Activated T-helper 2 cell treated with anti-CD3 and anti-CD28 coated beads, Interferon-gamma antibody, Interleukin-2, Interleukin-4, amounts not matched to agents 10 μg/mL and 5 μg/mL and 100 μg/mL, durations not matched to agents 14 hours and 24 hours and 36 hours (primary cell): ENCODE results near the gene GBP7. TPM values are rescaled to one million over a fixed set of nuclear protein-coding genes. Genes with fewer than 3 reads are reported as not detected.

Source experiments
- DNase-seq: peaks from one replicate; pipeline ENCODE4 v3.0.0; 2021; ENCODE audit warnings: low spot score
- H3K27ac Mint-ChIP-seq: one replicate; pipeline ENCODE4 v1.8.0; 2021; ENCODE audit warnings: mixed read lengths
- H3K27me3 Mint-ChIP-seq: one replicate; pipeline ENCODE4 v1.8.0; 2021; ENCODE audit warnings: low read depth, mixed read lengths
- H3K36me3 Mint-ChIP-seq: one replicate; pipeline ENCODE4 v1.8.0; 2021; ENCODE audit warnings: low read depth, mixed read lengths
- H3K4me1 Mint-ChIP-seq: one replicate; pipeline ENCODE4 v1.8.0; 2021; ENCODE audit warnings: low read depth, mixed read lengths
- H3K4me3 Mint-ChIP-seq: one replicate; pipeline ENCODE4 v1.8.0; 2021; ENCODE audit warnings: low read depth, mild to moderate bottlenecking, moderate library complexity, mixed read lengths
- H3K9me3 Mint-ChIP-seq: one replicate; pipeline ENCODE4 v1.8.0; 2021; ENCODE audit warnings: mixed read lengths
- intact Hi-C: fragments of 100-400 bp; cut with micrococcal nuclease; formaldehyde crosslinking; loops from one replicate; pipeline ENCODE4 v1.15.1; 2023
- total RNA-seq: library from RNA; stranded (reverse); gene quantifications from 2 replicates; pipeline ENCODE4 v1.2.3, GENCODE V29; 2022

GBP7 gene
- total RNA-seq, 1 donor from 2014 or later = not detected

DNA sequence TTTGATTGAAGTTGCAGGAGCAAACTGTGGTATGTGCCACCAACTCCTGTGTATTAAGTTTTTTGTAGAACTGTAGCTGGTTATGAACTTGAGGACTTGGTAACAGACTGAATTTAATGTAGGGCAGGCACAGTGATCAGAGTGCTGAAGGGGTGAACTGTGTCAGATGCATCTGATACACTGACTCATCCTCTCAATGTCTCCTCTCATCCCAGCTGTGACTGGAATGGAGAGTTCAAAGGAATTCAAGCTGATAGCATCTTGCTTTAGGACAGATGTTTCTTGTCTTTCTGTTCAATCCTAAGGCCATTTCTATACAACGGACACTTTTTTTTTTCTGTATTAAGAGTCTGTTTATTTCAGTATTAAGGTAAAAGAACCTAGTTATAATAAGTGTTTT, 85.8 kb downstream of the GBP7 start:
- Mint-ChIP-seq H3K36me3 (no peaks in the 10 kb centered on the region), H3K4me1 (peaks cover 16% of the 10 kb centered on the region), H3K9me3 (no peaks in the 10 kb centered on the region), H3K4me3 (no peak overlapping the region), H3K27ac (no peak overlapping the region), H3K27me3 (peaks cover 12% of the 10 kb centered on the region)
- intact Hi-C loops = loop anchor here (5.0 kb wide), 1 partner anchor 182 kb away; the partner anchor contains the start of gene GBP5
- no peak for DNase-seq

DNA sequence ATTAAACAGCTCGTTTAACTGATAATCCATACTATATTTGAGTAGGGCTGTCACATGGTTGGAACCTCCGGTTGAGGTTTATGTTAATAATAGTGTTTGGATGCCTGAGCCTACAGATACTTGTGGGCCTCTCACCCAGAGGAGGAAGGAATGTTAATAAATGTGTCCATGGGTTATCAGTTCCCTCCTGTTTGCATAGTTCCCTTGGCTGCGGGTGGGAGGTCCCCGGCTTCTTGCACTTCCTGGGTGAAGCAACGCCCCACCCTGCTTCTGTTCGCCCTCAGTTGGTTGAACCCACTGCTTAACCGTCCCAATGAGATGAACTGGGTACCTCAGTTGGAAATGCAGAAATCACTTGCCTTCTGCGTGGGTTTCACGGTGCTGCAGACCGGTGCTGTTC, 87.2 kb downstream of the GBP7 start:
- Mint-ChIP-seq H3K4me1 (peaks cover 18% of the 10 kb centered on the region), H3K27ac (no peak overlapping the region), H3K36me3 (no peaks in the 10 kb centered on the region), H3K9me3 (no peaks in the 10 kb centered on the region), H3K27me3 (peaks cover 12% of the 10 kb centered on the region), H3K4me3 (no peak overlapping the region)
- intact Hi-C loops = loop anchor here (5.0 kb wide), 1 partner anchor 184 kb away; the partner anchor contains the start of gene GBP5
- DNase-seq = no peak

DNA sequence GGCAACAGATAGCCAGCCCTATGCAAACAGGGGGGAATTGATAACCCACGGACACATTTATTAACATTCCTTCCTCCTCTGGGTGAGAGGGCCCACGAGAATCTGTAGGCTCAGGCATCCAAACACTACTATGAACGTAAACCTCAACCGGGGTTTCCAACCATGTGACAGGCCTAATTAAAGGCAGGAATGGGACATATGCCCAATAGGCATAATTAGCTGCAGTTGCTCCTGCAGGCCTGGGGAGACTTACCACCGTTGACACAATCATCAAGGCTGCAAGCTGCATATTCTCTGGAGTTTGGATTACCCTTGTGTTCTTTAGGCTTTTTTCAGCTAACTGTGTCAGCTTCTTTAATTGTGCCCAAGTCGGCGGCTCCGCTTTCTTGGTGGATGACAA, 88.6 kb downstream of the GBP7 start:
- Mint-ChIP-seq H3K27ac (no peak overlapping the region), H3K9me3 (no peaks in the 10 kb centered on the region), H3K4me1 (peaks cover 18% of the 10 kb centered on the region), H3K27me3 (peaks cover 7% of the 10 kb centered on the region), H3K36me3 (no peaks in the 10 kb centered on the region), H3K4me3 (no peak overlapping the region)
- intact Hi-C loops = loop anchor here (5.0 kb wide), 1 partner anchor 185 kb away; the partner anchor contains the start of gene GBP5
- no peak for DNase-seq

- H3K4me3 Mint-ChIP-seq = no peak overlapping the region
- peaks cover 14% of the 10 kb centered on the region for H3K4me1 Mint-ChIP-seq
- no peak overlapping the region for H3K27ac Mint-ChIP-seq
Measured at GRCh38 chr1:89085781-89086180, 90.0 kb downstream of the GBP7 start.

More at GRCh38 chr1:89085781-89086180, 90.0 kb downstream of the GBP7 start:
- H3K27me3 Mint-ChIP-seq = peaks cover 8% of the 10 kb centered on the region
- intact Hi-C loops = loop anchor here (1.0 to 5.0 kb wide), 4 partner anchors 87 to 370 kb away; partner anchors contain the start of gene GBP5
- no peaks in the 10 kb centered on the region for H3K36me3 Mint-ChIP-seq
- H3K9me3 Mint-ChIP-seq = peaks cover 3% of the 10 kb centered on the region
- peak; percentile 51 for DNase-seq

Other genes with a start within 250 kb of the GBP7 start
- gene KYAT3, start 183.4 kb downstream of the GBP7 start, total RNA-seq = 32.6 and 33.9 TPM in 2 replicates
- 27.8 and 28.7 TPM in 2 replicates for gene RBMXL1, start 183.4 kb downstream of the GBP7 start, total RNA-seq
- 6.4 and 7.5 TPM in 2 replicates for gene GBP3, start 153.1 kb downstream of the GBP7 start, total RNA-seq
- 35.3 and 40.0 TPM in 2 replicates for gene GBP1, start 110.8 kb downstream of the GBP7 start, total RNA-seq
- gene GBP2, start 49.9 kb downstream of the GBP7 start, total RNA-seq = 71.9 and 74.1 TPM in 2 replicates
- 13.9 and 14.3 TPM in 2 replicates for gene GBP4, start 22.9 kb upstream of the GBP7 start, total RNA-seq
- gene GBP5, start 96.9 kb upstream of the GBP7 start, total RNA-seq = 34.3 TPM in 2 replicates
- gene GBP6, start 188.1 kb upstream of the GBP7 start, total RNA-seq = not detected in 2 replicates